Inferior parietal cortex (tissue), 1 donor: Measurements from ENCODE around the gene KCNE2.
A peak's percentile ranks its signal among the peaks of the same experiment; 100 is the strongest.
"Not testable (repeated sequence)": the region's sequence is repeated elsewhere in the genome, so short reads cannot be mapped to it uniquely, and the experiment has no call there.

Experiments
- DNase-seq: peaks from one replicate; pipeline ENCODE4 v3.0.0-alpha.2; 2016; ENCODE audit errors: extremely low spot score

KCNE2 gene

DNA sequence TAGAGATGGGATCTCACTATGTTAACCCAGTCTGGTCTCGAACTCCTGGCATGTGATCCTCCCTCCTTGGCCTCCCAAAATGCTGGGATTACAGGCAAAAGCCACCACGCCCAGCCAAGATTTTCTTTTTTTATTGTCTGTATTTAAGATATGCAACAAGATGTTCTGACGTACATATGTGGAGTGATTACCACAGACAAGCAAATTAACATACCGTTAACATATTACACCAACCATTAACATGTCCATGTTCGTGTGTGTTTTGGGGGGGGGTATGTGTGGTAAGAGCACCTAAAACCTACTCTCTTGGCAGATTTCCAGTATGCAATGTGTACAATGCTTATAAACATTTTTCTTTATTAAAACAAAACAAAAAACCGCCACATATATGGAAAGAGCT is 10.6 kb upstream of the KCNE2 start:
- DNase-seq = no peak

DNA sequence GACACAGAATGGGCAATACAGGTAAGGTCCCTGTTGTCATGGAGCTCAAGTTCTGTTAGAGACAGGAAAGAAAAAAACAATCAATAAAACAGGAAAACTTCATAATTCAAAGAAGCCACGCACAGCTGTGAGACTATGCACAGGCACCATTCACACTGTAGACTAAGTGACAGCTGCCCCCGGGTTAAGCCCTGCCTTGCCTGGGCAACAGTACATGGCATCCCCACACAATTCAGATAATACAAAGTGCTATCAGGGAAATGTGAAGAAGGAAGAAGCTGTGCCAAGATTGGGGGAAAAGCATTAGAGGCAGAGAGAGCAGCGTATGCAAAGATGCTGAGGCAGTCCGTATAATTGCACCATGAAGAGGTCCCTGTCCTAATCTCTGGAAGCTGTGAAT is 9.0 kb upstream of the KCNE2 start:
- no peak for DNase-seq

DNA sequence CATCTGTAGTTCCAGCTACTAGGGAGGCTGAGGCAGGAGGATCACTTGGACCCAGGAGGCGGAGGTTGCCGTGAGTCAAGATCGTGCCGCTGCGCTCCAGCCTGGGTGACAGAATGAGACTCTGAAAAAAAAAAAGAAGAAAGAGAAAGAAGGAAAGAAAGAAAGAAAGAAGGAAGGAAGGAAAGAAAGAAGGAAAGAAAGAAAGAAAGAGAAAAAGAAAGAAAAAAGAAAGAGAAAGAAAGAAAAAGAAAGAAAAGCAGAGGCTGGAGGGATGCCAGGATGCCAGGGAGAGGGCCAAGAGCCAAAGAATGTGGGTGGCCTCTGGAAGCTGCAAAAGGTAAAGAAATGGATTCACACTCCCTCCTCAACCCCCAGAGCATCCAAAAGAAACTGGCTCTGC is 8.2 kb upstream of the KCNE2 start:
- no peak for DNase-seq

DNA sequence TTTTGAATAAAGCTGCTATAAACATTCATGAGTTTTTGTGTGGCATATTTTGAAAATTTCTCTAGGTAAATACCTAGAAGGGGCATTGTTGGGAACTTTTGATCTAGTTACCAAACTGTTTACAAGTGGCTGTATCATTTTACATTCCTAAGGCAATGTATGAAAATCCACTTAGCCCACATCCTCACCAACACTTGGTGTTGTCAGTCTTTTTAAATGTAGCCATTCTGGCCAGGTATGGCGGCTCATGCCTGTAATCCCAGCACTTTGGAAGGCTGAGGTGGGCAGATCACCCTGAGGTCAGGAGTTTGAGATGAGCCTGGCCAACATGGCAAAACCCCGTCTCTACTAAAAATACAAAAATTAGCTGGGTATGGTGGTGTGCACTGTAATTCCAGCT is 5.9 kb upstream of the KCNE2 start:
- DNase-seq = no peak

DNA sequence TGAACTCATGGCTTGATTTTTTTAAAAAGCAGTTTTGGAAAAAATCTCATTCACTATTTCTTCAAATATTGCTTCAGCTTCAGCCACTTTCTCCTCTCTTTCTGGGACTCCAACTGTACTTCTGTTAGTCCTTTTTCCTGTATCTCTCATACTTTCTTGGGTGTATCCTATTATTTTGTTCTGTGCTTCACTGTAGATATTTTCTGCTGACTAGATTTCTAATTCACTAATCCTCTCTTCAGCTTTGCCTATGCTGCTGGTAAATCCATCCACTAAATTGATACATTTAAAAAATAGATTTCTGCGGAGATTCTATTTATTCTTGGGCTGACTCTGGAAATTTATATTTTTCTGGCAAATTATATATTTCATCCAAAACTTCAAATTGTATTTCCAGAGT is 4.9 kb upstream of the KCNE2 start:
- DNase-seq = no peak

DNA sequence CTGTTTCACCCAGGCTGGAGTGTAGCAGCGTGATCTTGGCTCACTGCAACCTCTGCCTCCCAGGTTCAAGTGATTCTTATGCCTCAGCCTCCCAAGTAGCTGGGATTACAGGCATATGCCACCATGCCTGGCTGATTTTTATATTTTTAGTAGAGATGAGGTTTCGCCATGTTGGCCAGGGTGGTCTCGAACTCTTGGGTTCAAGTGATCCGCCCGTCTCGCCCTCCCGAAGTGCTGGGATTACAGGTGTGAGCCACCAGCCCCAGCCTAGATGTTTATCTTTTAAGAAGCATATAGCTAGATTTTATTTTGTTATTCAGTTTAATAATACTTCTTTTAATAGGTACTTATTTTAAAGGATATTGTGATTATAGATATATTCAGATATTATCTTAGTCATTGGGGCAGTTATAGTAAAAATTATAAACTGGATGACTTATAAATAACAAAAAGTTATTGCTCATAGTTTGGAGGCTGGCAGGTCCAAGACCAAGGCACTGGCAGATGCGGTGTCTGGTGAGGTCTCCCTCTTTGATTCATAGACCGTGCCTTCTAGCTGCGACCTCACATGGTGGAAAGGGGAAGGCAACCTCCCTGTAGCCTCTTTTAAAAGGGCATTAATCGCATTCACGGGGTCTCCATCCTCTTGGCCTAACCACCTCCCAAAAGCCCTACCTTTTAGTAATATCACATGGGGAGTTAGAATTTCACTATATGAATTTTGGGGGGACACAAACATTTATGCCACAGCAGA is 3.1 kb upstream of the KCNE2 start:
- no peak for DNase-seq

DNA sequence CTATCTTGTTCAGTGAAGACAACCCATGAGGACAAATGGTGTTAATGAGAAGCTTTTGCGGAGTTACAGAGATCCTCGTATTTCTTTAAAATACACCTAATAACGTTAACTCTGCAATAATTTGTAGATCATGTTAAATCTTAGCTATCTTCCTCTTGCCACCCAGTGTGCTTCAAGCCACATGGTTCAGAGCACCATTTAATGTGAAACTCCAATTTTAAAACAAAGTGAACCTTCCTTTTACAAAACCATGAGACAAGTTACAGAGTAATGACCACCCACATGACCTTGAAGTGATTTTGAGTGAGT is 1.7 kb upstream of the KCNE2 start:
- DNase-seq = no peak

DNA sequence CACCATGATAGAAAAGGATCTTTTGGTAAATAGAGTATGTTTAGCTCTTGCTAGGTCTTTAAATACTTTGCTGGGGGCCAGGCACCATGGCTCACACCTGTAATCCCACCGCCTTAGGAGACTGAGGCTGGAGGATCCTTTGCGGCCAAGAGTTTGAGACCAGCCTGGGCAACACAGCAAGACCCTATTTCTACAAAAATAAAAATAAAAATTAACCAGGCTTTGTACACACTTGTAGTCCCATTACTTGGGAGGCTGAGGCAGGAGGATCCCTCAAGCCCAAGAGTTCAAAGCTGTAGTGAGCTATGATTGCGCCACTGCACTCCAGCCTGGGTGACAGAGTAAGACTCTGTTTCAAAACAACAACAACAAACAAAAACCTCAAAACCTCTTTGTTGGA is 1.1 kb upstream of the KCNE2 start:
- no peak for DNase-seq

DNA sequence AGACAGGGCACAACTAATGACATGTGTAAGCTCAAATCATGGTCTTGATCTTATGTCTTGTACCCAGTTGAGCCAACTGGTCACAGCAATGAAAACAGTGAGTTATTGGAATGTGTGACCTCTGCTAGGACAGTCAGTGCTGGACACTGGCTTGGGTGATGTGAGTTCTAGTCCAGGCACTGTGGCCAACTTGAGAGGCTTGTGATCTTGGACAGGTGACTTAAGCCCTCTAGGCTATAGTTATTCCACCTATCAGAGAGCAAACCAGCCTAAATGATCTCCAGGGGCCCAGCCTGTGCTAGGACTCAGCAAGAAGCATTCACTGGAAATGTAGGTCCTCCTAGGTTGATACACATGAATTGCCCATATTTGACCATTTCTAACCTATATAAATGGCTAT is 1.1 kb downstream of the KCNE2 start:
- DNase-seq = no peak

DNA sequence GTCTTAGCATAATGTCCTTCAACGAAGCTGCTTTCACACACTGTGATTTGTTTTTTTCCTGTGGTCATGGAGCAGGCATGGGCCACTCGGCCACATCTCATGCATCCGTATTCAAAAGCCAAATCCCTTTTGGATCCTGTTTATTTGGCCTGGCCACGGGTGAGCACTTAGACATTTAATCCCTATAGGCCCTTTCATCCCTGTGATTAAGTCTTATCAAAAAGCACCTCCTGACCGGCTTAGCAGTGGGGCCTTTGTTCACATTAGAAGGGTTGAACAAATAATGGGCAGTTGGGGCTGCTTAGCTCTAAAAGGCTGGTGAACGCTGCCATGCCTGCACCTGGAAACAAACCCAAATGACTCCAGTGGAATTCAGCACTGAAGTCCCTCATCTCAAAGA is 2.0 kb downstream of the KCNE2 start:
- DNase-seq = no peak

DNA sequence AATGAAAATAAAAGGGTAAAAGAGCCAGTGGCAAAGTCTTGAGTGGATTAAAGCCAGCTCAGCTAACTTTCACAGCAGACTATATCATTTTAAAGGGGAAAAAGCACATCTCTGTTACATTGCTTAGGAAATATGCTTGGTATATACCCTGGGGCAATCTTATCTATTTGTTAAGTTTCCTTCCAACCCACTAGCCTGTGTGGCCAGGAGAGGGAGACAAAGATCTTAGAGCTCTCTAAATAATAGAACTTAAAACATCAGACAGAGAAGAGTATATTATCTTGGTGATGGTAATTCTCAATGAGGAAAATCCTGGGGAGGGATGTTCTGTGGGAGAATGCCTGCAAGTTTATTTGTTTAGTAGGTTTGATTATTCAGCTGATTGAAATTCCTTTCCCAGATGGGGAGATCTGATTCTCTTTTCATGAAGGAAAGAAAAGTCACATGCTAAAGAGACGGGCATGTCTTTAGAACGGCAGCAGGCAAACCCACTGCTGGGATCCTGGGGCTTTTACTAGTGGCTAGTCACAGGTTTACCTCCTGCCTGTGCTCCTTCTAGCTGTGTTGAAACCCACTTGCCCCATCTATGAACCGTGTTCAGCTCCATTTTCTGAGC is 3.6 kb downstream of the KCNE2 start:
- peak; percentile 74 for DNase-seq

DNA sequence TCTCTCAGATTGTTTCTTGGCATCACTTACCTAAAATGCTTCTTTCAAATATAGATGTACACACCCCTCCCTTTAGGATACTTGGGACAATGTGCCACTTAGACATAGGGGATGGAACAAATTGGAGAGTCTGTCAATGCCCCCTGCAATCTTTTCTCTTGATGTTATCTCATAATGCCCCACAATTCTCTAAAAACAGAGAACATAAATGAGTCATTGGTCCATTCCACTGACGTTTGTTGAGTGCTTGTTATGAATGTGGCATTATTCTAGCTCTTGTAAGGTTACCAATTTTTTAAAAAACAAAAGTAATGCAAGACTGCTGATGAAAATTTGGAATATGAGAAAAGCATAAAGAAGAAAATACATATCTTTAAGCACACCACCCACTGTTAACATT is 5.9 kb downstream of the KCNE2 start:
- DNase-seq = no peak

DNA sequence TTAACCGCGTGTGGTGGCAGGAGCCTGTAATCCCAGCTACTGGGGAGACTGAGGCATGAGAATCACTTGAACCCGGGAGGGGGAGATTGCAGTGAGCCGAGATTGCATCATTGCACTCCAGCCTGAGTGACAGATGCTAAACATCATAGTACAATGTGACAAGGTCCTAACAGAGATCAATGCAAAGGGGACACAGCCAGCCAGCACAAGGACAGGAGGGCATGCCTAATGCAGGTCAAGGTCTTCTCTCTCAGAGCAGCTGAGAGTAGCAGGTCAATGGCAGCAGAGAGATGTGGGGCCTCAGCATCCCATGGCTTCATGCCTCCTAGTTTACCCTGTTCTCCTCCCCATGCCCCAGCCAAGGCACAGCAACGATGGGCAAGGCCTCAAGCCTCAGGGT is 8.5 kb downstream of the KCNE2 start:
- no peak for DNase-seq

DNA sequence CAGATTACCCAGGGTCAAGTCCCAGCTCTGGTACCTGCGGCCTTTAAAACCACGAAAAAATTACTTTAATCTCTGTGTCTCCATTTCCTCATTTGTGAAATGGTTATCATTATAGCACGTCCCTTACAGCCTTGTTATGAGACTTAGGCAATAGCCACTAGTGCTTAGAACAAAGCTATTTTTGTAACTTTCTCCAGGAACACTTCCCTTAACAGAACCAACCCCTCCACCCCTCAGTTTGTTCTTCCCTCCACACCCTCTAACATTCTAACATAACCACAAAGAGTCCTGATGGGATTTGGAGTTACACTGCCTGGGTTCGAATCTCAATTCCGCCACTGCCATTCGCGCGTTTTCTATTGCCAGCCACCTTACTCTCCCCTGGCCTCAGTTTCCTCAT is 10.7 kb downstream of the KCNE2 start:
- not testable (repeated sequence) for DNase-seq

DNA sequence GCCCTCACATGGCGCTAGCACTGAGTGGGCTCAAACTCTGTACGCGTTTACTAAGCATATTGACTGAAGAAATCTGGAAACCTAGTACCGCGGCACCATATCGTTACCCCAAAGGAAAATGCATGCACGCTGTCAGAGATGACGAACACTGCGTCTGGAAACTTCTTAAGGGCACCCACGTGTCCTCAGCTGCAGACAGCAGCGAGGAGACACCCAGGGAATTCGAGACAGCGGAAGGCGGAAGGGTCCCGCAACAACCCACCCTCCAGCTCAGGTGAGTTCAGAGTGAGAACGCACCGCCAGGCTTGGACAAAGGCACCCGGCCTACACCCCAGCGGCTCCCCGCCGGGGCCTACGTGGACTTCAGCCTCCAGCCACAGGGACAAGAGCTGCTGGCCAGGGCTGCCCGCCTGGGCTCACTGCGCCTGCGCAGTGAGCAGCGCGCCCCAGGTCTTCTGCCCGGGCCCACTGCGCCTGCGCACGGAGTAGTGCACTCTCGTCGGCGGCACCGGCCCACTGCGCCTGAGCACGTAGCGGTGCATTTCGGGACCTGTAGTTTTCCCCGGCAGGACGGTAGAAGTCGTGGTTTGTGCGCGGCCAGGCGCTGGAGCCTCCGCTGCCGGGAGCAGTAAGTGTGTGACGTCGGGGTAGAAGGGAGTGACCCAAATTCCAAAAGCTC is 11.3 kb downstream of the KCNE2 start, which contains the start of gene SMIM11:
Gene SMIM11 (plus strand): TSS at position 568 of the 679 bp plus-strand sequence. CDS start 3,998 bp downstream, outside the sequence.
- not testable (repeated sequence) for DNase-seq

DNA sequence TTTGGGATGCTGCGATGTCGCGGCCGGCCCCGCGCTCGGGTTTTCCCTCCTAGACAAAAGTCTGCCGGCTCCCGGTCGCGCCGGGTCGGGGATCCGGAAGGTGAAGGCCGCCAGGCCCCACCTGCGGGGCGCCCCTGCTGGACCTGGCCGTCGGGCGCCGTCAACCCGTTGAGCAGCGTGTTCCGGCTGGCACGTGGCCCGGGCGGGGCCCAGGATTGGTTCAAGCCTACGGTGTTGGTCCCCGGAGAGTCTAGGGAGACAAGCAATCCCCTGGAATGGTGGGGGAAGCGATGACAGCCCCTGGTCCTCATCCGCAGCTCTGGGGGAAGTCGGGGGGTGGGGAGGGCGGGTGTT is 11.8 kb downstream of the KCNE2 start:
- DNase-seq = not testable (repeated sequence)

DNA sequence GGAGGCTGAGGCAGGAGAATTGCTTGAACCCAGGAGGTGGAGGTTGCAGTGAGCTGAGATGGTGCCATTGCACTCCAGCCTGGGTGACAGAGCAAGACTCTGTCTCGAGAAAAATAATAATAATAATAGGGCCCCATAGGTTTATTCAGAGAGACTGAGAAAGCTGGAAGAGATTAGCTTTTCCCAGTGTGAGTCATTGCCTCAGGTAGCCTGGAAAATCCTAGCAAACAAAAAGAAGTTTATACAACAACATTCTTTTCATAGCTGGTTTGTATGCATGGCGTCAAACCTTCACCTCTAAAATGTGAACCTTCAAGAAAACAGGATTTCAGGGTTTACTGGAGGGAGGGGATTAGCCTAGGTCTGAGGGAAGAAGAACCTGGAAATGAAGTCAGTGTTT is 19.3 kb downstream of the KCNE2 start:
- DNase-seq = not testable (repeated sequence)

DNA sequence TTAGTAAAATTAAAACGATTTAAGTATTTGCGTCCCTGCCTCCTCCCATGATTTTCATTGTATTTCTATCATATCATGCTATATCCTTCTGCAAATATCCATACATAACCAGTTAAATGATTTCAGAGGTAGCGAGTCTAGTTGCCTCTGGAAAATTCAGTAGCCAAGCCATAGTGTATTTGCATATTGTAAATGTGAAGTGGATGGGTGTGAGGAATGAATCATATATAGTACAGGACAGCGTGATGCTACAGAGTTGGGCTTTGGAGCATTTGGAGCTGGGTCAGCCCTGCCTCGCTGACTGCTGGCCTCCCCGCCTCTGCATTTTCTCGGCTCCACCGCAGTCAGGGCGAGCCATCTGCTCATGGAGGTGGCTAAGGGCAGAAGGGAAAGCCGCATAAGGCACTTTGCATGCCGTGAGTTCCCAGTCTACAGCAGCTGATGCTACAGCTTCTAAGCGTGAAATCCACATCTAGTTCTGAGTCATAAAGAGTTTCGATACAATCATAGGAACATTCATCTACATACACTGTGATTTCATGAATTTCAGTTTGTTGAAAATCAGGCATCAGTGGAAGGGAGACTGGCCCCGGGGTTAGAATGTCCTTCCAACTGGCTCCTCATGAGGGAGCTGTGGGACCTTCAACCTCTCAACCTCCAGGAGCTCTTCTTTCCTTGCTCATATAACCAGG is 20.1 kb downstream of the KCNE2 start:
- DNase-seq = not testable (repeated sequence)

DNA sequence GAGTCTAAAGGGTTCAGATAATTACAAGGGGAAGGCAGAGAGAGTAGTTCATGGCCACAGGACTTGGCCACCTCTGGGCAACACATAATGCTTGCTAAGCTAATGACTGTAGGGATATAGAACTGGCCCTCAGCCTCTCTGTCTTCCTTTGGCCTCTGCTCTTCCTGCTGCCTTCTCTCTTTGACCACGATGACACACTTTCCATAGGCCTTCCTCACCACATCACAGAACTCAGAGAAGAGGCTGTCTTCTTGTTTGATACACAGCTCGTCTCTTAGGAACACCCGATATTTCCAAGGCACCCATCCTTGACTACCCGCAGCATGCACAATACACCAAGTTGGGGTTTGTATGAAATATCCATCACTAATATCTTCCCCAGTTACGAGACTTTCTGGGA is 36.7 kb downstream of the KCNE2 start:
- not testable (repeated sequence) for DNase-seq

DNA sequence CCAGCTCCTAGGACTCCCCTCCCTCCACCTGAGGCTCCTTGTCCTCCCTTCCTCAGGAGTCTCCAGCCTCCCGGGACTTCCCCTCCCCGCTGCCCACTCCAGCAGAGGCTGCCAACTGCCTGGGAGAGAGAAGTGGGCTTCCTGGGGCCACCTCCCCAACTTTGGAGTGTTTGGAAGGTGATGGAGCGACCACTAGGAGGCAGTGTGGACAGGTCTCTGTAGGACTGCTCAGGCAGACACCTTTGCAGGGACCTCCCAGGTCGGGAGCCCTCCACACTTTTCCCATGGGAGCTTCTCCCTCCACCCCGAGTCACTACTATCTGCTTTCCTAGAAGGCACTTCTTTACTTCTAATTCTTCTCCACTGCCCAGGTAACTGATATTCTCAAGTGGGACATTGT is 40.9 kb downstream of the KCNE2 start:
- DNase-seq = not testable (repeated sequence)

DNA sequence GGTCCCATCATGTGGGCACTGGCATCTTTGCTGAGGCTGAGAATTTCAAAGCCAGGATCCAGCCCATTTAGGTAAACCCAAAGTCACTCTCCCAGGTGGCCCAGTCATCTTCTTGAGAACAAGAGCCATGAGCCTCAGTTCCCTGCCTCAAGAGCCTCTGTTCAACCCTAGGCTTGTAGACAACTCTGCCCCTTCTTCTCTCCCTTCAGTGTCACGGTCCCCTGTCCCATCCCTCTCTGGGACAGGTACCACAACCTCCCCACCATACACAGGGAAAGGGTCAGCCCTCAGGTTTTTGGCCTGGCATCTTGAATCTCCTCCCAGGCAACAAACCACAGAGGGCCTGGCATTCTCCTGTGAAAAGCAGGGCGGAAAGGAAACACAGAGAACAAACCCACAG is 41.9 kb downstream of the KCNE2 start:
- DNase-seq = not testable (repeated sequence)

DNA sequence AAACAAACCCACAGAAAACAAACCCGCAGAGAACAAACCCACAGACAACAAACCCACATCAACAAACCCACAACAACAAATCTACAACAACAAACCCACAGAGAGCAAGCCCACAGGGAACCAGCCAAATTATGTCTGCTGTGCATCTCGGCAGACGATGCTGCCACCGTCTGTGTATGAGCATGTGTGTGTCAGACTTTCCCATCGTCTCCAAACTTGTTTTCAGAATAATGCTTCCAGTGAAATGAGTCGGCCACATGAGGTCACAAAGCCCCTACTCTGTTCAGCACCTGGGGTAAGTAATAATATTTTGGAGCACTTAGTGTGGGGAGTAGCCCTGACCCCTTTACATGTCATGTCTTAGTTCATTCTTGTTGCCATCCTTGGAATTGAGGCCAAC is 42.3 kb downstream of the KCNE2 start:
- not testable (repeated sequence) for DNase-seq

DNA sequence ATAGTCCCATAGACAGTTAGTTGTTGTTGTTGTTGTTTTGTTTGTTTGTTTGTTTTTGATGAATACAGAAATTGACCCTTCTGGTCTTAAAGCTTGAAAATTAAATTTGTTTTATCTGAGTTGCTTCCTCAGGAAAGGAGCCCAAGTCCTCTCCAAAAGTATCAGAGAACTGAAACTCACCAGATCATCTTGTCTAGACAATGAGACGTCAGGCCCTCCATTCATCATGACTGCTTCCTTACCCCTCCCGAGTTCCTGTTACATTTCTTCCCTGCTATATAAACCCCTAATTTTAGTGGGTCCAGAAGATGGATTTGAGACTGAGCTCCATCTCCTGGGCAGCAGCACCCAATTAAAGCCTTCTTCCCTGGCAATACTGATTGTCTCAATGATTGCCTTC is 42.9 kb downstream of the KCNE2 start:
- not testable (repeated sequence) for DNase-seq
